Gastroesophageal sphincter (tissue), 3 donors: ENCODE measurements around the gene TRIP4.

Source experiments
- CTCF ChIP-seq, 4 experiments: fragments of 200-600 bp in 2 of 4; fragments of 450-650 bp in 2 of 4; sonication (generic) in 1 of 4; IDR thresholded peaks; one replicate each; pipeline ENCODE4 v1.5.1; 2017 to 2019; ENCODE audit warnings: antibody characterized with exemption in 4 of 4, mild to moderate bottlenecking in 2 of 4, moderate library complexity in 2 of 4
- EP300 ChIP-seq: sonication (generic); formaldehyde crosslinking; IDR thresholded peaks from one replicate; pipeline ENCODE4 v1.6.1; 2017; ENCODE audit warnings: antibody characterized with exemption, mild to moderate bottlenecking
- POLR2A ChIP-seq, 2 donors: fragments of 450-650 bp; IDR thresholded peaks; one replicate each; pipeline ENCODE4 v1.6.1; 2017; ENCODE audit warnings: antibody characterized with exemption in 2 of 2, mild to moderate bottlenecking in 2 of 2, moderate library complexity in 1 of 2
- POLR2AphosphoS5 ChIP-seq: sonication (generic); formaldehyde crosslinking; IDR thresholded peaks from one replicate; pipeline ENCODE4 v1.6.1; 2017; ENCODE audit warnings: antibody characterized with exemption

GRCh38 chr15:64454282-64454681 is 66.6 kb downstream of the TRIP4 start:
- no peak for TF ChIP-seq POLR2AphosphoS5
- no peak for TF ChIP-seq CTCF (IDR thresholded peaks at IDR 0.05)
- no peak for TF ChIP-seq POLR2A (IDR thresholded peaks at IDR 0.05)
- TF ChIP-seq EP300 = no peak
